Keratinocyte (primary cell): ENCODE results near the gene NPTX1. TPM values are rescaled to one million over a fixed set of nuclear protein-coding genes. Genes with fewer than 3 reads are reported as not detected.

Experiments
- DNase-seq: peaks from one replicate; pipeline ENCODE4 v3.0.0-alpha.2; 2011; ENCODE audit warnings: low read depth, missing footprints, low spot score
- FAIRE-seq: peaks from 2 replicates; lab custom pipeline; 2011; peaks lifted over from hg19 to GRCh38; lab: Jason Lieb, UNC
- H2AFZ ChIP-seq: 2 replicates; pipeline ENCODE4 v1.6.0; 2012; ENCODE audit warnings: low read length, control low read depth, inconsistent platforms; ENCODE audit not compliant: control insufficient read depth
- H3K27ac ChIP-seq: 2 replicates; pipeline ENCODE4 v1.5.1; 2011; ENCODE audit warnings: low read length; ENCODE audit not compliant: control insufficient read depth, insufficient read depth
- H3K27me3 ChIP-seq: 3 replicates; pipeline ENCODE4 v1.6.0; 2011; ENCODE audit warnings: low read length; ENCODE audit not compliant: control insufficient read depth, insufficient read depth; ENCODE audit errors: extremely low read depth
- H3K36me3 ChIP-seq, 2 experiments: 2 replicates in 1 of 2; 3 replicates in 1 of 2; pipeline ENCODE4 v1.5.1; 2011; ENCODE audit warnings: low read length in 2 of 2, mild to moderate bottlenecking in 1 of 2; ENCODE audit not compliant: control insufficient read depth in 2 of 2, insufficient read depth in 2 of 2; ENCODE audit errors: extremely low read depth in 1 of 2
- H3K4me1 ChIP-seq: 3 replicates; pipeline ENCODE4 v1.5.1; 2011; ENCODE audit warnings: low read length; ENCODE audit not compliant: control insufficient read depth, insufficient read depth; ENCODE audit errors: extremely low read depth
- H3K4me2 ChIP-seq: 3 replicates; pipeline ENCODE4 v1.6.0; 2011; ENCODE audit warnings: low read depth, low read length; ENCODE audit not compliant: control insufficient read depth, insufficient read depth; ENCODE audit errors: extremely low read depth
- H3K4me3 ChIP-seq, 3 experiments: fragments of 200-600 bp in 1 of 3; sonication (generic) in 1 of 3; 2 replicates in 2 of 3; 3 replicates in 1 of 3; pipeline ENCODE4 v1.5.1; 2011 to 2016; ENCODE audit warnings: low read length in 3 of 3, mild to moderate bottlenecking in 3 of 3, control low read depth in 2 of 3, inconsistent platforms in 1 of 3, low read depth in 1 of 3, mixed read lengths in 1 of 3, mixed run types in 1 of 3, moderate library complexity in 1 of 3; ENCODE audit not compliant: control insufficient read depth in 2 of 3, insufficient read depth in 2 of 3; ENCODE audit errors: extremely low read depth in 1 of 3
- H3K79me2 ChIP-seq: 2 replicates; pipeline ENCODE4 v1.6.0; 2012; ENCODE audit warnings: low read length; ENCODE audit not compliant: control insufficient read depth, insufficient read depth
- H3K9ac ChIP-seq: 3 replicates; pipeline ENCODE4 v1.6.0; 2011; ENCODE audit warnings: low read length; ENCODE audit not compliant: control insufficient read depth, insufficient read depth; ENCODE audit errors: extremely low read depth
- H3K9me1 ChIP-seq: 3 replicates; pipeline ENCODE4 v1.6.0; 2011; ENCODE audit warnings: low read length; ENCODE audit not compliant: control insufficient read depth, insufficient read depth; ENCODE audit errors: extremely low read depth
- H3K9me3 ChIP-seq: 2 replicates; pipeline ENCODE4 v1.5.1; 2012; ENCODE audit warnings: low read depth, low read length; ENCODE audit not compliant: control insufficient read depth
- H4K20me1 ChIP-seq: 3 replicates; pipeline ENCODE4 v1.6.0; 2011; ENCODE audit warnings: low read length; ENCODE audit not compliant: control insufficient read depth, insufficient read depth; ENCODE audit errors: extremely low read depth
- EZH2 ChIP-seq: IDR thresholded peaks from one replicate; pipeline ENCODE4 v1.6.1; 2012; ENCODE audit warnings: inconsistent platforms, mild to moderate bottlenecking, low read length, moderate library complexity
- dilution Hi-C: fragments of 300-500 bp; cut with MboI; formaldehyde crosslinking; loops from one replicate; pipeline ENCODE4 v1.7.0; 2020; ENCODE audit warnings: low sequenced_read_pairs; ENCODE audit not compliant: extremely low pct_ligation_motif_present
- polyA plus RNA-seq, 5 experiments: library from polyadenylated mRNA; depleted of rRNA in 3 of 5; stranded (reverse) in 3 of 5; stranded (forward) in 1 of 5; unstranded in 1 of 5; fragments of >200 nt; gene quantifications; 1 replicate in 1 of 5; 2 replicates in 3 of 5; 3 replicates in 1 of 5; pipeline versions ENCODE4 v1.2.1 to v1.2.3, GENCODE V29; 2011 to 2012; ENCODE audit warnings: missing spikeins in 2 of 5, low read depth in 1 of 5, low replicate concordance in 1 of 5
- TF ChIP-seq, protein P1 (sequence below), 3 experiments: IDR thresholded peaks in 1 of 3; conservative IDR thresholded peaks in 1 of 3; optimal IDR thresholded peaks in 1 of 3; 2 replicates in 2 of 3; 3 replicates in 1 of 3; pipeline versions ENCODE3 to v1.5.1; 2011; ENCODE audit warnings: low read length in 3 of 3, mild to moderate bottlenecking in 3 of 3, moderate library complexity in 2 of 3, control low read depth in 1 of 3, inconsistent platforms in 1 of 3; ENCODE audit not compliant: insufficient read depth in 2 of 3; ENCODE audit errors: extremely low read depth in 1 of 3

The NPTX1 gene
- polyA plus RNA-seq, 1 donor (not counting 4 experiments of a cell fraction or from before 2014, with no cell fraction given) = 0.03 TPM

- dilution Hi-C loops = no loop called here
- TF ChIP-seq, protein P1, sequence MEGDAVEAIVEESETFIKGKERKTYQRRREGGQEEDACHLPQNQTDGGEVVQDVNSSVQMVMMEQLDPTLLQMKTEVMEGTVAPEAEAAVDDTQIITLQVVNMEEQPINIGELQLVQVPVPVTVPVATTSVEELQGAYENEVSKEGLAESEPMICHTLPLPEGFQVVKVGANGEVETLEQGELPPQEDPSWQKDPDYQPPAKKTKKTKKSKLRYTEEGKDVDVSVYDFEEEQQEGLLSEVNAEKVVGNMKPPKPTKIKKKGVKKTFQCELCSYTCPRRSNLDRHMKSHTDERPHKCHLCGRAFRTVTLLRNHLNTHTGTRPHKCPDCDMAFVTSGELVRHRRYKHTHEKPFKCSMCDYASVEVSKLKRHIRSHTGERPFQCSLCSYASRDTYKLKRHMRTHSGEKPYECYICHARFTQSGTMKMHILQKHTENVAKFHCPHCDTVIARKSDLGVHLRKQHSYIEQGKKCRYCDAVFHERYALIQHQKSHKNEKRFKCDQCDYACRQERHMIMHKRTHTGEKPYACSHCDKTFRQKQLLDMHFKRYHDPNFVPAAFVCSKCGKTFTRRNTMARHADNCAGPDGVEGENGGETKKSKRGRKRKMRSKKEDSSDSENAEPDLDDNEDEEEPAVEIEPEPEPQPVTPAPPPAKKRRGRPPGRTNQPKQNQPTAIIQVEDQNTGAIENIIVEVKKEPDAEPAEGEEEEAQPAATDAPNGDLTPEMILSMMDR (optimal IDR thresholded peaks at IDR 0.05 in 1 of 3, IDR thresholded peaks at IDR 0.05 in 1 of 3, conservative IDR thresholded peaks at IDR 0.05 in 1 of 3; ENCODE audit: extremely low read depth in 1 of 3, insufficient read depth in 2 of 3, low read length in 3 of 3) = no peak
- TF ChIP-seq EZH2 = no peak
- Histone ChIP-seq H3K4me3 (no peak overlapping the region), H3K9me1 (no peaks in the 10 kb centered on the region), H4K20me1 (no peaks in the 10 kb centered on the region), H3K4me2 (no peak overlapping the region), H3K79me2 (no peaks in the 10 kb centered on the region), H3K9ac (no peak overlapping the region), H2AFZ (no peak overlapping the region), H3K27me3 (no peaks in the 10 kb centered on the region), H3K27ac (no peak overlapping the region), H3K36me3 (no peaks in the 10 kb centered on the region), H3K4me1 (no peaks in the 10 kb centered on the region), H3K9me3 (no peaks in the 10 kb centered on the region)
- no peak for DNase-seq
- no peak for FAIRE-seq
These were observed 34.1 kb downstream of the NPTX1 start for GRCh38 chr17:80442323-80442659.

DNA sequence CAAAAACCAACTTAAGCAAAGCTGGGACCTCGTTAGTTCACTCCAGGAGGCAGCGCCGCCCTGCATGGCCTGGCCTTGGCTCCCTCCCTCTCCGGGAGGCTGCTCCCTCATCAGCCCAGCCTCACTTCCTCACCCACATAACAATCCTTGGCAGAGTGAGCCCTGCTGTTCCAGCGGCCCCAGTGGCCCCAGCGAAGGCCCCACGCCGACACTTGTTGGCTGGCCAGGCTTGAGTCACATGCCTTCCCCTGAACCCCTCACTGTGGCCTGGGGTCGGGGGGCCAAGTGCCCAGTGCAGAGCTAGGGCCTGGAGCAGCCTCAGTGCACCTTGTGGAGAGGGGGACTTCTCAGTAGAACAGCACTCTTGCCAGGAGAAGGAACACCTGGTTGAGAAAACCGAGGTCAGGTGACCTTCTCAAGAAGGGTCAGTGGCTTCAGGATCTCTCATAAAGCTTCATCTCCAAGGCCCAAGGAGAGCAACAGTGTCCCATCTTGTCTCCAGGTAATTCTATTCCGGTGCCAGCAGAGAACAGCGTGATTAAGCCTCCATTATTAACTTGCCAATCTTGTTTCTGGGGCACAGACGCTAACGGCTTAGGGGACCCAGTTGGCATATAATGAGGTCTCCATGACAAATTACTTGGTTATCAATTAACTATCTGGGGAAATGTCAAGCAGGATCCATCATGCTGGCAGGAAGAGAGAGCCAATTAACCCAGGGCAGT lies 34.6 kb downstream of the NPTX1 start:
- no peaks in the 10 kb centered on the region for H3K4me1 ChIP-seq
- DNase-seq (no peak), FAIRE-seq (no peak)
- no peak overlapping the region for H3K9ac ChIP-seq
- TF ChIP-seq, protein P1 (optimal IDR thresholded peaks at IDR 0.05 in 1 of 3, IDR thresholded peaks at IDR 0.05 in 1 of 3, conservative IDR thresholded peaks at IDR 0.05 in 1 of 3; ENCODE audit: extremely low read depth in 1 of 3, insufficient read depth in 2 of 3, low read length in 3 of 3) = no peak
- TF ChIP-seq EZH2 = no peak
- no peak overlapping the region for H3K27ac ChIP-seq
- H2AFZ ChIP-seq = no peak overlapping the region
- no peaks in the 10 kb centered on the region for H3K36me3 ChIP-seq
- dilution Hi-C loops = no loop called here
- no peaks in the 10 kb centered on the region for H3K9me1 ChIP-seq
- H4K20me1 ChIP-seq = no peaks in the 10 kb centered on the region
- no peak overlapping the region for H3K4me3 ChIP-seq
- no peaks in the 10 kb centered on the region for H3K79me2 ChIP-seq
- H3K27me3 ChIP-seq = no peaks in the 10 kb centered on the region
- H3K9me3 ChIP-seq = no peaks in the 10 kb centered on the region
- no peak overlapping the region for H3K4me2 ChIP-seq
